ENCODE data around the gene TULP4.

TULP4 gene

GRCh38 chr6:158369241-158369640 is 57.0 kb downstream of the TULP4 start:
- TF ChIP-seq NFIC (IDR thresholded peaks at IDR 0.05) (no peak), CREB1 (IDR thresholded peaks at IDR 0.05; ENCODE audit: low read depth) (no peak), EGR1 (IDR thresholded peaks at IDR 0.05) (no peak), YY1 (IDR thresholded peaks at IDR 0.05; ENCODE audit: low read depth) (no peak), EP300 (IDR thresholded peaks at IDR 0.05; ENCODE audit: borderline replicate concordance) (no peak), ZBTB7A (IDR thresholded peaks at IDR 0.05; ENCODE audit: low read depth) (no peak), USF1 (IDR thresholded peaks at IDR 0.05) (no peak), FOXM1 (IDR thresholded peaks at IDR 0.05; ENCODE audit: borderline replicate concordance, low read depth) (no peak), TAF1 (IDR thresholded peaks at IDR 0.05; ENCODE audit: low read depth) (no peak), TCF12 (IDR thresholded peaks at IDR 0.05; ENCODE audit: low read depth) (no peak), RAD21 (IDR thresholded peaks at IDR 0.05; ENCODE audit: low read depth) (no peak)
- TF ChIP-seq, protein P1, sequence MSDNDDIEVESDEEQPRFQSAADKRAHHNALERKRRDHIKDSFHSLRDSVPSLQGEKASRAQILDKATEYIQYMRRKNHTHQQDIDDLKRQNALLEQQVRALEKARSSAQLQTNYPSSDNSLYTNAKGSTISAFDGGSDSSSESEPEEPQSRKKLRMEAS (IDR thresholded peaks at IDR 0.05) = no peak

DNA sequence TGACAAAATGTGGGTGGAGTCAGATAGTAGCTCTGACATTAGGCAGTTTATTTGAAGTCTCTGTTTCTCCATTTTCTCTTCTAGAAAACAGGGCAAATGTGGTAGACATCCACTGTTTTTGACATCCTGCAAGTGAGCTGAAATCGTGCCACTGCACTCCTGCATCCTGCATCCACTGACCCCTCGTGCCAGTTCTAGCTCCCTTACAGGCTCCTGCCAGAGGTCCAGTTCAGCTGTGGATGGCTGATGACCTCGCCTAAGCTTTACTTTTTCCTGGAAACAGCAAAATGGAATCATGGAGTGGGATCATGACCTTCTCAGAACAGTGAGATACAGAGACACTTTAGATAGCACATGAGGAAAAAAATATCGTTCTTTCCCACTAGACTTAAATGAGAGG is 58.5 kb downstream of the TULP4 start:
- TF ChIP-seq EGR1 (IDR thresholded peaks at IDR 0.05) (no peak), TCF12 (IDR thresholded peaks at IDR 0.05; ENCODE audit: low read depth) (no peak), RAD21 (IDR thresholded peaks at IDR 0.05; ENCODE audit: low read depth) (no peak), TAF1 (IDR thresholded peaks at IDR 0.05; ENCODE audit: low read depth) (no peak), CREB1 (IDR thresholded peaks at IDR 0.05; ENCODE audit: low read depth) (no peak), EP300 (IDR thresholded peaks at IDR 0.05; ENCODE audit: borderline replicate concordance) (no peak), NFIC (IDR thresholded peaks at IDR 0.05) (no peak), CEBPB (IDR thresholded peaks at IDR 0.05) (no peak), USF1 (IDR thresholded peaks at IDR 0.05) (no peak), FOXM1 (IDR thresholded peaks at IDR 0.05; ENCODE audit: borderline replicate concordance, low read depth) (no peak), YY1 (IDR thresholded peaks at IDR 0.05; ENCODE audit: low read depth) (no peak), TEAD4 (IDR thresholded peaks at IDR 0.05) (no peak), ZBTB7A (IDR thresholded peaks at IDR 0.05; ENCODE audit: low read depth) (no peak)
- TF ChIP-seq, protein P2, sequence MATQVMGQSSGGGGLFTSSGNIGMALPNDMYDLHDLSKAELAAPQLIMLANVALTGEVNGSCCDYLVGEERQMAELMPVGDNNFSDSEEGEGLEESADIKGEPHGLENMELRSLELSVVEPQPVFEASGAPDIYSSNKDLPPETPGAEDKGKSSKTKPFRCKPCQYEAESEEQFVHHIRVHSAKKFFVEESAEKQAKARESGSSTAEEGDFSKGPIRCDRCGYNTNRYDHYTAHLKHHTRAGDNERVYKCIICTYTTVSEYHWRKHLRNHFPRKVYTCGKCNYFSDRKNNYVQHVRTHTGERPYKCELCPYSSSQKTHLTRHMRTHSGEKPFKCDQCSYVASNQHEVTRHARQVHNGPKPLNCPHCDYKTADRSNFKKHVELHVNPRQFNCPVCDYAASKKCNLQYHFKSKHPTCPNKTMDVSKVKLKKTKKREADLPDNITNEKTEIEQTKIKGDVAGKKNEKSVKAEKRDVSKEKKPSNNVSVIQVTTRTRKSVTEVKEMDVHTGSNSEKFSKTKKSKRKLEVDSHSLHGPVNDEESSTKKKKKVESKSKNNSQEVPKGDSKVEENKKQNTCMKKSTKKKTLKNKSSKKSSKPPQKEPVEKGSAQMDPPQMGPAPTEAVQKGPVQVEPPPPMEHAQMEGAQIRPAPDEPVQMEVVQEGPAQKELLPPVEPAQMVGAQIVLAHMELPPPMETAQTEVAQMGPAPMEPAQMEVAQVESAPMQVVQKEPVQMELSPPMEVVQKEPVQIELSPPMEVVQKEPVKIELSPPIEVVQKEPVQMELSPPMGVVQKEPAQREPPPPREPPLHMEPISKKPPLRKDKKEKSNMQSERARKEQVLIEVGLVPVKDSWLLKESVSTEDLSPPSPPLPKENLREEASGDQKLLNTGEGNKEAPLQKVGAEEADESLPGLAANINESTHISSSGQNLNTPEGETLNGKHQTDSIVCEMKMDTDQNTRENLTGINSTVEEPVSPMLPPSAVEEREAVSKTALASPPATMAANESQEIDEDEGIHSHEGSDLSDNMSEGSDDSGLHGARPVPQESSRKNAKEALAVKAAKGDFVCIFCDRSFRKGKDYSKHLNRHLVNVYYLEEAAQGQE (IDR thresholded peaks at IDR 0.05; ENCODE audit: low read depth) = no peak
- TF ChIP-seq, protein P1 (IDR thresholded peaks at IDR 0.05) = no peak

- no peak for TF ChIP-seq RAD21 (IDR thresholded peaks at IDR 0.05; ENCODE audit: low read depth)
- no peak for TF ChIP-seq EGR1 (IDR thresholded peaks at IDR 0.05)
These were observed 59.0 kb downstream of the TULP4 start for GRCh38 chr6:158371261-158371660.

- TF ChIP-seq, protein P1 (IDR thresholded peaks at IDR 0.05) = no peak
- no peak for TF ChIP-seq TEAD4 (IDR thresholded peaks at IDR 0.05)
- no peak for TF ChIP-seq EGR1 (IDR thresholded peaks at IDR 0.05)
- TF ChIP-seq RAD21 (IDR thresholded peaks at IDR 0.05; ENCODE audit: low read depth) = no peak
- no peak for TF ChIP-seq FOXM1 (IDR thresholded peaks at IDR 0.05; ENCODE audit: borderline replicate concordance, low read depth)
These were observed 60.3 kb downstream of the TULP4 start for GRCh38 chr6:158372574-158372973.

DNA sequence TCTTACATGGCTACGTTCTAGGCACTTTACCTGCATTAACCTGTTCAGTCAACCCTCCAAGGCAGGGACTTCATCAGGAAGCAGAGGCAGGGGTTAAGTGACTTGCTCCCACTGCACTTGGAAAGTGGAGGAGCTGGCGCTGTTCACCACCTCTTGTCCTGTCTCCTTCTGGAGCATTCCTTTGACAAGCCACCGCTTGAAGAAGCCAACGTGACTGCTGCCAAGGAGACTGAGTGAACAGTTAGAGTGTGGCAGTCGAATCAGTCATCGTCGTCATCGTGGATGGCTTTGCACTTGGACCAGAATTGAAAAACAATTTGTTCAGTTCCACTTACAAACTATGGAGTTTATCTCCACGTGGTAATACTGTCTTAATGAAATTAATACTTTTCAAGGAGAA is 60.9 kb downstream of the TULP4 start:
- no peak for TF ChIP-seq ZBTB7A (IDR thresholded peaks at IDR 0.05; ENCODE audit: low read depth)
- TF ChIP-seq NFIC (IDR thresholded peaks at IDR 0.05) = no peak
- no peak for TF ChIP-seq TCF12 (IDR thresholded peaks at IDR 0.05; ENCODE audit: low read depth)
- TF ChIP-seq TEAD4 (IDR thresholded peaks at IDR 0.05) = no peak
- no peak for TF ChIP-seq CEBPB (IDR thresholded peaks at IDR 0.05)
- no peak for TF ChIP-seq EGR1 (IDR thresholded peaks at IDR 0.05)
- TF ChIP-seq, protein P2 (IDR thresholded peaks at IDR 0.05; ENCODE audit: low read depth) = no peak
- no peak for TF ChIP-seq FOXM1 (IDR thresholded peaks at IDR 0.05; ENCODE audit: borderline replicate concordance, low read depth)
- TF ChIP-seq EP300 (IDR thresholded peaks at IDR 0.05; ENCODE audit: borderline replicate concordance) = no peak
- no peak for TF ChIP-seq USF1 (IDR thresholded peaks at IDR 0.05)
- TF ChIP-seq YY1 (IDR thresholded peaks at IDR 0.05; ENCODE audit: low read depth) = no peak
- TF ChIP-seq TAF1 (IDR thresholded peaks at IDR 0.05; ENCODE audit: low read depth) = no peak
- no peak for TF ChIP-seq CREB1 (IDR thresholded peaks at IDR 0.05; ENCODE audit: low read depth)
- TF ChIP-seq, protein P1 (IDR thresholded peaks at IDR 0.05) = no peak
